GM19324 (cell line): ENCODE measurements around the gene TUBB.
"Not testable (repeated sequence)": the region's sequence is repeated elsewhere in the genome, so short reads cannot be mapped to it uniquely, and the experiment has no call there.

Source experiments
- ATAC-seq: cut with Tn5 transposase; IDR thresholded peaks from one replicate; pipeline ENCODE4 v1.9.1; 2021; ENCODE audit warnings: mild to moderate bottlenecking, moderate library complexity; ENCODE audit not compliant: unreplicated experiment, low FRiP score

Gene TUBB

GRCh38 chr6:30717129-30717844 lies 2.9 kb upstream of the TUBB start, which contains the start of gene MDC1:
Gene MDC1, minus strand, starts transcription at chr6:30717281. Its CDS starts 2,106 bp downstream, at chr6:30715175.
- peak; percentile 71 for ATAC-seq

- ATAC-seq: not testable (repeated sequence)
Measured at GRCh38 chr6:30717845-30718720, 2.1 kb upstream of the TUBB start.

GRCh38 chr6:30719356-30719755 lies 796 bp upstream of the TUBB start:
- no peak for ATAC-seq

GRCh38 chr6:30720738-30721197 lies 616 bp downstream of the TUBB start:
- no peak for ATAC-seq

GRCh38 chr6:30721198-30722024 lies 1.3 kb downstream of the TUBB start:
- ATAC-seq: peak; percentile 44

GRCh38 chr6:30722025-30722279 lies 1.8 kb downstream of the TUBB start:
- ATAC-seq: not testable (repeated sequence)

GRCh38 chr6:30722280-30723112 lies 2.3 kb downstream of the TUBB start:
- no peak for ATAC-seq

- ATAC-seq: not testable (repeated sequence)
Measured at GRCh38 chr6:30723159-30723842, 3.1 kb downstream of the TUBB start.

GRCh38 chr6:30723843-30724741 lies 3.9 kb downstream of the TUBB start:
- ATAC-seq: not testable (repeated sequence)

- ATAC-seq: no peak
Measured at GRCh38 chr6:30724906-30725667, 4.9 kb downstream of the TUBB start.

- no peak for ATAC-seq
Measured at GRCh38 chr6:30725713-30726505, 5.8 kb downstream of the TUBB start.

- ATAC-seq: no peak
Measured at GRCh38 chr6:30726506-30727413, 6.6 kb downstream of the TUBB start.

- no peak for ATAC-seq
Measured at GRCh38 chr6:30727920-30728553, 7.9 kb downstream of the TUBB start.

- ATAC-seq: peak; percentile 44
Measured at GRCh38 chr6:30730601-30731435, 10.7 kb downstream of the TUBB start.
